ENCODE data around the gene KCNJ12.
"Not testable (repeated sequence)": the region's sequence is repeated elsewhere in the genome, so short reads cannot be mapped to it uniquely, and the experiment has no call there.

Gene KCNJ12

GRCh38 chr17:21400816-21401593 is 24.8 kb downstream of the KCNJ12 start:
- no peaks in the 10 kb centered on the region for H3K79me2 ChIP-seq (ENCODE audit: insufficient read depth, low read length)
- no peak overlapping the region for H3K27ac ChIP-seq (ENCODE audit: low read length)
- no peaks in the 10 kb centered on the region for H3K36me3 ChIP-seq (ENCODE audit: insufficient read depth, low read length)
- ATAC-seq (ENCODE audit: insufficient read depth, low read depth) (no peak), DNase-seq (no peak)
- TF ChIP-seq CTCF (IDR thresholded peaks at IDR 0.05; ENCODE audit: borderline replicate concordance, extremely low read depth, low read length, poor library complexity, severe bottlenecking) (no peak), EZH2 (IDR thresholded peaks at IDR 0.05; ENCODE audit: borderline replicate concordance, low read depth, low read length, severe bottlenecking) (no peak)
- no peaks in the 10 kb centered on the region for H3K9me3 ChIP-seq (ENCODE audit: insufficient read depth, low read length, severe bottlenecking)
- no peaks in the 10 kb centered on the region for H4K20me1 ChIP-seq (ENCODE audit: insufficient read depth, low read length)
- H3K4me3 ChIP-seq (ENCODE audit: low read depth in 1 of 2, low read length in 2 of 2): no peak overlapping the region
- H2AFZ ChIP-seq (ENCODE audit: low read depth, low read length): no peak overlapping the region
- no peak overlapping the region for H3K4me2 ChIP-seq (ENCODE audit: insufficient read depth, low read length)
- no peaks in the 10 kb centered on the region for H3K27me3 ChIP-seq (ENCODE audit: insufficient read depth, low read length, poor library complexity)
- H3K9ac ChIP-seq (ENCODE audit: low read depth, low read length): no peak overlapping the region
- no peaks in the 10 kb centered on the region for H3K4me1 ChIP-seq (ENCODE audit: insufficient read depth, low read length)

GRCh38 chr17:21402166-21402571 is 26.0 kb downstream of the KCNJ12 start:
- H3K36me3 ChIP-seq (ENCODE audit: insufficient read depth, low read length); H3K4me1 ChIP-seq (ENCODE audit: insufficient read depth, low read length); H3K27me3 ChIP-seq (ENCODE audit: insufficient read depth, low read length, poor library complexity); H3K9me3 ChIP-seq (ENCODE audit: insufficient read depth, low read length, severe bottlenecking); H3K9ac ChIP-seq (ENCODE audit: low read depth, low read length); H3K27ac ChIP-seq (ENCODE audit: low read length); H3K79me2 ChIP-seq (ENCODE audit: insufficient read depth, low read length); DNase-seq; H3K4me3 ChIP-seq (ENCODE audit: low read depth in 1 of 2, low read length in 2 of 2); H3K4me2 ChIP-seq (ENCODE audit: insufficient read depth, low read length); H4K20me1 ChIP-seq (ENCODE audit: insufficient read depth, low read length); ATAC-seq (ENCODE audit: insufficient read depth, low read depth); H2AFZ ChIP-seq (ENCODE audit: low read depth, low read length): not testable (repeated sequence)

GRCh38 chr17:21402926-21403325 is 26.8 kb downstream of the KCNJ12 start:
- H3K79me2 ChIP-seq (ENCODE audit: insufficient read depth, low read length); H4K20me1 ChIP-seq (ENCODE audit: insufficient read depth, low read length); H3K9me3 ChIP-seq (ENCODE audit: insufficient read depth, low read length, severe bottlenecking); DNase-seq; H3K27ac ChIP-seq (ENCODE audit: low read length); H3K4me3 ChIP-seq (ENCODE audit: low read depth in 1 of 2, low read length in 2 of 2); ATAC-seq (ENCODE audit: insufficient read depth, low read depth); H3K27me3 ChIP-seq (ENCODE audit: insufficient read depth, low read length, poor library complexity); H3K9ac ChIP-seq (ENCODE audit: low read depth, low read length); H3K4me2 ChIP-seq (ENCODE audit: insufficient read depth, low read length); H2AFZ ChIP-seq (ENCODE audit: low read depth, low read length); H3K4me1 ChIP-seq (ENCODE audit: insufficient read depth, low read length); H3K36me3 ChIP-seq (ENCODE audit: insufficient read depth, low read length): not testable (repeated sequence)

- H3K4me1 ChIP-seq (ENCODE audit: insufficient read depth, low read length); H4K20me1 ChIP-seq (ENCODE audit: insufficient read depth, low read length): not testable (repeated sequence)
Observed at GRCh38 chr17:21404106-21404505, 27.9 kb downstream of the KCNJ12 start.

GRCh38 chr17:21404539-21404938 is 28.4 kb downstream of the KCNJ12 start:
- not testable (repeated sequence) for ATAC-seq (ENCODE audit: insufficient read depth, low read depth); H3K79me2 ChIP-seq (ENCODE audit: insufficient read depth, low read length); H3K9me3 ChIP-seq (ENCODE audit: insufficient read depth, low read length, severe bottlenecking); H3K4me1 ChIP-seq (ENCODE audit: insufficient read depth, low read length); H3K9ac ChIP-seq (ENCODE audit: low read depth, low read length); H3K4me2 ChIP-seq (ENCODE audit: insufficient read depth, low read length); H3K4me3 ChIP-seq (ENCODE audit: low read depth in 1 of 2, low read length in 2 of 2); H3K36me3 ChIP-seq (ENCODE audit: insufficient read depth, low read length); H3K27me3 ChIP-seq (ENCODE audit: insufficient read depth, low read length, poor library complexity); H2AFZ ChIP-seq (ENCODE audit: low read depth, low read length); H3K27ac ChIP-seq (ENCODE audit: low read length); DNase-seq; H4K20me1 ChIP-seq (ENCODE audit: insufficient read depth, low read length)

More at GRCh38 chr17:21404106-21404505, 27.9 kb downstream of the KCNJ12 start:
- not testable (repeated sequence) for H3K9me3 ChIP-seq (ENCODE audit: insufficient read depth, low read length, severe bottlenecking); H3K4me2 ChIP-seq (ENCODE audit: insufficient read depth, low read length); H3K4me3 ChIP-seq (ENCODE audit: low read depth in 1 of 2, low read length in 2 of 2); H3K9ac ChIP-seq (ENCODE audit: low read depth, low read length); H3K27ac ChIP-seq (ENCODE audit: low read length); H2AFZ ChIP-seq (ENCODE audit: low read depth, low read length); DNase-seq; ATAC-seq (ENCODE audit: insufficient read depth, low read depth); H3K79me2 ChIP-seq (ENCODE audit: insufficient read depth, low read length); H3K27me3 ChIP-seq (ENCODE audit: insufficient read depth, low read length, poor library complexity); H3K36me3 ChIP-seq (ENCODE audit: insufficient read depth, low read length)

- H3K4me1 ChIP-seq (ENCODE audit: insufficient read depth, low read length); H3K27me3 ChIP-seq (ENCODE audit: insufficient read depth, low read length, poor library complexity); H3K4me3 ChIP-seq (ENCODE audit: low read depth in 1 of 2, low read length in 2 of 2); H3K36me3 ChIP-seq (ENCODE audit: insufficient read depth, low read length); H3K9me3 ChIP-seq (ENCODE audit: insufficient read depth, low read length, severe bottlenecking); H3K79me2 ChIP-seq (ENCODE audit: insufficient read depth, low read length); H3K27ac ChIP-seq (ENCODE audit: low read length); H2AFZ ChIP-seq (ENCODE audit: low read depth, low read length); ATAC-seq (ENCODE audit: insufficient read depth, low read depth); H3K9ac ChIP-seq (ENCODE audit: low read depth, low read length); H3K4me2 ChIP-seq (ENCODE audit: insufficient read depth, low read length); DNase-seq; H4K20me1 ChIP-seq (ENCODE audit: insufficient read depth, low read length): not testable (repeated sequence)
Observed at GRCh38 chr17:21404956-21405731, 29.0 kb downstream of the KCNJ12 start.

GRCh38 chr17:21405904-21406400 is 29.8 kb downstream of the KCNJ12 start:
- H3K27ac ChIP-seq (ENCODE audit: low read length); H3K4me2 ChIP-seq (ENCODE audit: insufficient read depth, low read length); H4K20me1 ChIP-seq (ENCODE audit: insufficient read depth, low read length); H2AFZ ChIP-seq (ENCODE audit: low read depth, low read length); H3K4me3 ChIP-seq (ENCODE audit: low read depth in 1 of 2, low read length in 2 of 2); H3K27me3 ChIP-seq (ENCODE audit: insufficient read depth, low read length, poor library complexity); DNase-seq; H3K36me3 ChIP-seq (ENCODE audit: insufficient read depth, low read length); ATAC-seq (ENCODE audit: insufficient read depth, low read depth); H3K9ac ChIP-seq (ENCODE audit: low read depth, low read length); H3K4me1 ChIP-seq (ENCODE audit: insufficient read depth, low read length); H3K9me3 ChIP-seq (ENCODE audit: insufficient read depth, low read length, severe bottlenecking); H3K79me2 ChIP-seq (ENCODE audit: insufficient read depth, low read length): not testable (repeated sequence)
